GM18858 (cell line): Measurements from ENCODE around the gene ARFRP1.

Experiments
- ATAC-seq: cut with Tn5 transposase; IDR thresholded peaks from one replicate; pipeline ENCODE4 v1.9.1; 2021; ENCODE audit not compliant: unreplicated experiment

The ARFRP1 gene

GRCh38 chr20:63707558-63708300, at the start of gene ARFRP1, which contains the start of gene ZGPAT:
TSS of gene ARFRP1 (minus strand) at chr20:63707976. CDS start at chr20:63707091, 885 bp downstream.
TSS of gene ZGPAT (plus strand) at chr20:63708039. CDS start at chr20:63708581, 542 bp downstream.
- no peak for ATAC-seq

GRCh38 chr20:63756648-63756991, 48.8 kb upstream of the ARFRP1 start:
- ATAC-seq = no peak

GRCh38 chr20:63755933-63756647, 48.3 kb upstream of the ARFRP1 start:
- no peak for ATAC-seq

GRCh38 chr20:63754008-63754407, 46.2 kb upstream of the ARFRP1 start:
- no peak for ATAC-seq

- no peak for ATAC-seq
These were observed 45.6 kb upstream of the ARFRP1 start for GRCh38 chr20:63753381-63753780.

GRCh38 chr20:63752411-63753101, 44.8 kb upstream of the ARFRP1 start:
- no peak for ATAC-seq

- no peak for ATAC-seq
These were observed 43.9 kb upstream of the ARFRP1 start for GRCh38 chr20:63751471-63752271.

GRCh38 chr20:63750807-63751470, 43.2 kb upstream of the ARFRP1 start:
- no peak for ATAC-seq

- no peak for ATAC-seq
These were observed 42.1 kb upstream of the ARFRP1 start for GRCh38 chr20:63749597-63750508.

GRCh38 chr20:63748934-63749270, 41.1 kb upstream of the ARFRP1 start:
- ATAC-seq = no peak

- ATAC-seq = no peak
These were observed 40.5 kb upstream of the ARFRP1 start for GRCh38 chr20:63748070-63748933.

GRCh38 chr20:63747622-63748069, 39.9 kb upstream of the ARFRP1 start:
- ATAC-seq = no peak

GRCh38 chr20:63746751-63747315, 39.1 kb upstream of the ARFRP1 start:
- ATAC-seq = no peak

GRCh38 chr20:63745961-63746731, 38.4 kb upstream of the ARFRP1 start:
- no peak for ATAC-seq

- no peak for ATAC-seq
These were observed 37.6 kb upstream of the ARFRP1 start for GRCh38 chr20:63745424-63745805.

GRCh38 chr20:63744574-63745423, 37.0 kb upstream of the ARFRP1 start:
- no peak for ATAC-seq

GRCh38 chr20:63744158-63744557, 36.4 kb upstream of the ARFRP1 start:
- no peak for ATAC-seq
